Stimulated activated CD4-positive, alpha-beta T cell treated with anti-CD3 and anti-CD28 coated beads, Interleukin-12 subunit alpha, Interleukin-12 subunit beta, amount 100 ng/mL, for 24 hours (primary cell): ENCODE data around the gene SEC23A.

ENCODE experiments used
- DNase-seq, 2 experiments: peaks; one replicate each; pipeline ENCODE4 v3.0.0-alpha.2; 2020; ENCODE audit warnings: low read depth in 2 of 2

Gene SEC23A

DNA sequence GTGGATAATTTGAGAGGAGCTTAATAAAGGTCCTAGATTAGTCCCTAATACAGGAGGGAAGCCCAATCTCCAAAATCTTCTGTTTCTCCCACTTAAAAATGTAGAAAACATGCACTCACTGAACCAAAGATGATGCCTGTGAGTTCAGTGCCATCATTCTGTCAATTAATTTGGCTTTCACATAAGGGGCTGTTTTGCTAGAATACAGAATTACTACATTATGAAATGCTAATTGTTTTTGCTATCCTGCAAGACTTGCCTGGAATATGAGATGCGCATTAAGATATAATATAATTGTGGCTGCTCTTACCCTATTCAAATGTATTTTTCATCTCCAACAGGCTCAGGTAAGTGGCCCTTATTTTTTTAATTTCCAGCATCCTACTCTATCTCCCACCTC lies 111.7 kb downstream of the SEC23A start:
- no peak for DNase-seq

DNA sequence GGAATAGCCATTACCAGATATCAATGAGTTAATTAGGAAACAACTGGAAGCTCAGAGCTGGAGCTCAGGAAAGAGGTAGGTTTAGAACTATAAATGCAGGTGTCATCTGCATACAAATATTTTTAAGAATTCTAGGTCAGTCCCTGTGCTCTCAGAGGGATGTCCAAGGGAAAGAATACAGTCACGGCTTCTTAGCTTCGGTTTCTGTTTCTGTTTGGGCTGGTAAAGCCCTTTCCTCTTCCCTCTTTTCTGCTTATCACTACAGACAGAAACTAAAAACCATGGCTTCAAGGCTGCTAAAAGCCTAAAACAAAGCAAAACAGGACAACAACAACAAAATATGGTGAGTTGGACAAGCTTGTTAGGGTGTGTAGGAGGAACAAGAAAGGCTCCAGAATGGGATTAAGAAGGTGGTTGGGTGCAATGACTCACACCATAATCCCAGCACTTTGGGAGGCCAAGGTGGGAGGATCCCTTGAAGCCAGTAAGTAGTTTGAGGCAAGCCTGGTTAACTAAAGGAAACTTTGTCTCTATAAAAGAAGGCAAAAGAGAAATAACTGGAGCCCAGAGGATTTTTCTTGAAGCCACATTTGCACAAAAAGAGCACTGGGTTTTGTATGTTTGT lies 113.0 kb downstream of the SEC23A start:
- DNase-seq, result no peak

DNA sequence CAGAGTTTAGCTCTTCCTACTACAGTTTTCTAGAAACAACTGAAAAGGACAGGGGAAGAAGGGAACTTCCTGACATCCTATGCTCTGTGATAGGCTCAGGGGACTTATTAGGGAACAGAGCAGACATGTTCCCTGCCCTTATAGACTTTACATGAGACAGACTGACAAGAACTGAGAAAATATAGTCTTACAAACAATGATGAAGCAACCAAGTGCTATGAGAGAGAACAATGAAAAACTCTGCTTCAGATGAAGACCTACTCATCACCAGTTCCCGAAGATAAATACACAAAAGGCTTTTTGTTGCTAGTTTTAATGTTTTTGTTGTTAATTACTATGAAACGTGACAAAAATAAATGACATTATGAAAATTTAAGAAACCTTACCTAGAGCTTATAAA lies 115.3 kb downstream of the SEC23A start:
- no peak for DNase-seq

DNA sequence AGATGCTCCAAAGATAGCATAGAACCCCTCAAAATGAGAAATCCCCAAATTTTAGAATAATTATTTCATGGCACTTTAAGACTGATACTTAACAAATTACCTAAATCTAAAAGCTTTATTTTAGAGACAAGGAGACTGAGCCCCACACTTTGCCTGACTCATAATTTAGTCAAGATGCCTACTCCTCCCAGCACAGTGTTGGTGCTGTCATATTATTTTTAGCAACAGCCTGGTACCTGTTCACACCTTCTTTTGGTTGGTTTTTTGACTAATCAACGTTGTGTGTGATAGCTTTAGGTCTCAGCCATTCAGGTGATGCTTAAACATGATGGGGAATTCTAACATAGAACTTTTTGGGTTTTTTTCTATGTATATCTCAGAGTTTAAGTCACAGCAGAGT lies 120.2 kb downstream of the SEC23A start:
- DNase-seq, result no peak

DNA sequence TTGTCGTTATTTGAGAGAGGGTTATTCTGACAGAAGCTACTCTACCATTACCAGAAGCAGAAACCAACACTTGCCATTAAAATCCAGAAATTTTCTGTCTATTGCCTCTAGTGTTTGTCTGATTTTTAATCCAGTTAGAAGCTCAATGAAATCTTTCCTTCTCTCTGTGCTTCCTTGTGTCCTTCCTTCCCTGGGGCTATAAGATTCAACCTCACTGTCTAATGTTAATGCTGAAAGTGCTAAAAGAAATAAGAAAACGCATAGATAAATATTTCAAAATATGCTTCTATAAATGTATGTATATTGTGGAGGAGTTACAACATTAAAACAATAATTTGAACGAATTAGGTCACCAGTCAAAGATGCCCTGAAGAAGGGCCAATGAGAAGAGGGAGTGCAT lies 120.8 kb downstream of the SEC23A start:
- DNase-seq, result no peak
